Adrenal gland (tissue), 12 donors: Measurements from ENCODE around the gene IMMP2L. TPM values are rescaled to one million over a fixed set of nuclear protein-coding genes. Genes with fewer than 3 reads are reported as not detected.
"Not testable (repeated sequence)": the region's sequence is repeated elsewhere in the genome, so short reads cannot be mapped to it uniquely, and the experiment has no call there.

Experiments
- DNase-seq, 7 donors: peaks; one replicate each; pipeline ENCODE4 v3.0.0-alpha.2; 2019 to 2020
- H3K27ac ChIP-seq, 5 donors: fragments of 200-600 bp; sonication (generic) in 4 of 5; 1 replicate in 3 of 5; 2 replicates in 2 of 5; pipeline versions ENCODE4 v1.5.1 to v1.8.0; 2016 to 2020; ENCODE audit warnings: mild to moderate bottlenecking in 1 of 5
- H3K27me3 ChIP-seq: fragments of 200-600 bp; 2 replicates; pipeline ENCODE4 v1.8.0; 2021
- H3K36me3 ChIP-seq, 2 donors: fragments of 200-600 bp; replicated peaks in 1 of 2; 1 replicate in 1 of 2; 2 replicates in 1 of 2; pipeline versions ENCODE4 v1.5.1 to v1.8.0; 2018 to 2022
- H3K4me1 ChIP-seq, 2 donors: fragments of 200-600 bp; replicated peaks in 1 of 2; 1 replicate in 1 of 2; 2 replicates in 1 of 2; pipeline versions ENCODE4 v1.5.1 to v1.8.0; 2018 to 2021
- H3K4me3 ChIP-seq, 4 donors: fragments of 200-600 bp; sonication (generic) in 3 of 4; one replicate each; pipeline ENCODE4 v1.5.1; 2016 to 2018
- H3K9me3 ChIP-seq, 3 donors: fragments of 200-600 bp; sonication (generic) in 1 of 3; replicated peaks in 1 of 3; 1 replicate in 2 of 3; 2 replicates in 1 of 3; pipeline versions ENCODE4 v1.5.1 to v1.8.0; 2016 to 2021
- CTCF ChIP-seq, 6 experiments: fragments of 450-650 bp in 4 of 6; fragments of 200-600 bp in 2 of 6; sonication (generic) in 1 of 6; IDR thresholded peaks; 1 replicate in 5 of 6; 2 replicates in 1 of 6; pipeline versions ENCODE4 v1.5.1 to v1.8.0; 2016 to 2021; ENCODE audit warnings: antibody characterized with exemption in 6 of 6, mild to moderate bottlenecking in 2 of 6, moderate library complexity in 1 of 6
- POLR2A ChIP-seq, 2 donors: fragments of 450-650 bp; IDR thresholded peaks; one replicate each; pipeline ENCODE4 v1.6.1; 2017; ENCODE audit warnings: antibody characterized with exemption in 2 of 2, mild to moderate bottlenecking in 2 of 2, moderate library complexity in 1 of 2
- WGBS, 4 donors: extraction: QIAGEN DNeasy Blood & Tissue Kit in 2 of 4; methylation state at CpG; one replicate each; pipeline versions ENCODE4 v1.1.5 to v1.1.7; 2013 to 2017; 5-methylcytosine and 5-hydroxymethylcytosine counted together
- intact Hi-C, 2 donors: fragments of 100-400 bp; cut with DNase I; formaldehyde crosslinking; loops; one replicate each; pipeline versions ENCODE4 v1.14.1 to v1.15.0; 2022 to 2023
- polyA plus RNA-seq, 3 donors: library from polyadenylated mRNA; stranded (reverse); fragments of 200-250 nt in 2 of 3; fragments of 350-450 nt in 1 of 3; fragmentation: Illumina TruSeq in 1 of 3; extraction: RNeasy Lipid Tissue Mini Kit (QIAGEN cat#74804) in 1 of 3; gene quantifications; one replicate each; pipeline ENCODE4 v1.2.3, GENCODE V29; 2013 to 2014
- total RNA-seq, 9 donors: library from RNA; depleted of rRNA in 4 of 9; stranded (reverse); fragments of >200 nt in 4 of 9; fragments of 120-200 nt in 1 of 9; fragmentation: NEBNext Ultra II Directional in 1 of 9; extraction: Animal tissue kit (Norgen Biotek cat#: 25700) in 1 of 9; gene quantifications; one replicate each; pipeline versions ENCODE4 v1.1.0 to v1.2.4, GENCODE V29; 2013 to 2023
- donor health status: healthy with polysubstance abuse.
- donor health status: Bipolar disorder and iron deficiency.
- donor health status: DM: yes; HTN: yes; CAD: no.
- donor health status: DM: no; HTN: no; CAD: no.
- donor health status: DM: no; HTN: no; CAD: no.
- donor health status: DM: yes; HTN: yes; CAD: no.

The IMMP2L gene
- total and polyA plus RNA-seq, 12 donors: 13.4 to 34.1 (median 25.3) TPM

- Histone ChIP-seq H3K27me3 (no peaks in the 10 kb centered on the region), H3K36me3 (no peaks in the 10 kb centered on the region), H3K9me3 (no peaks in the 10 kb centered on the region), H3K4me1 (no peaks in the 10 kb centered on the region), H3K4me3 (no peak overlapping the region), H3K27ac (no peak overlapping the region)
- intact Hi-C loops: no loop called here
- peak in 1 of 6 experiments; percentile 16 for TF ChIP-seq CTCF (IDR thresholded peaks at IDR 0.05)
- no peak for TF ChIP-seq POLR2A (IDR thresholded peaks at IDR 0.05)
- WGBS, 4 donors: 79 to 90% (median 89%) methylated on average over 5 of the region's 5 CpGs
- no peak for DNase-seq
Observed at GRCh38 chr7:111329367-111330234, 232.7 kb downstream of the IMMP2L start.

DNA sequence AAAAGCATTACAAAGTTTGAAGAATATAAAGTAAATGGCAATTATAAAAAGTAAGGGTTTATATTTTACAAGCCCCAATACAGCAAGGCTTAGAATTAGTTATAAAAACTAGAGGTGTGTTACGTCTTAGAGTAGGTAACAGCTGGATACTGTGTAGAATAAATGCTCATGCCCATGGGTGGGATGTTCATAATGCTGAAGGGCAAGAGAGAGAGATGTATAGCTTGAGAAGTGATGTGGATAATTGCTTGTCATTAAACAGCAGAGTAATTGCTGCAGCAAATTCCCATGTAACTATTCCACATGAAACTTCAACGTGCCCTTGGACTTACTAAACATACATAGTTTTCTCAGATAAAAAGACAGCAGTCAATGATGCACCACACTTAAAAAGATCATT is 233.8 kb downstream of the IMMP2L start:
- TF ChIP-seq CTCF (IDR thresholded peaks at IDR 0.05) (no peak), POLR2A (IDR thresholded peaks at IDR 0.05) (no peak)
- intact Hi-C loops: no loop called here
- Histone ChIP-seq H3K4me1 (no peaks in the 10 kb centered on the region), H3K4me3 (no peak overlapping the region), H3K27ac (no peak overlapping the region), H3K9me3 (no peaks in the 10 kb centered on the region), H3K36me3 (no peaks in the 10 kb centered on the region), H3K27me3 (no peaks in the 10 kb centered on the region)
- WGBS, 4 donors: 88 to 93% (median 92%) methylated on average over 2 of the region's 2 CpGs
- no peak for DNase-seq

GRCh38 chr7:111324776-111325175 is 237.5 kb downstream of the IMMP2L start:
- Histone ChIP-seq H3K9me3 (no peaks in the 10 kb centered on the region), H3K4me1 (no peaks in the 10 kb centered on the region), H3K27me3 (no peaks in the 10 kb centered on the region), H3K36me3 (no peaks in the 10 kb centered on the region), H3K4me3 (no peak overlapping the region), H3K27ac (no peak overlapping the region)
- TF ChIP-seq POLR2A (IDR thresholded peaks at IDR 0.05): no peak
- no peak for TF ChIP-seq CTCF (IDR thresholded peaks at IDR 0.05)
- intact Hi-C loops: no loop called here
- no peak for DNase-seq

- DNase-seq: no peak
- H3K4me3 ChIP-seq: no peak overlapping the region
- no peaks in the 10 kb centered on the region for H3K27me3 ChIP-seq
- no peaks in the 10 kb centered on the region for H3K9me3 ChIP-seq
- no peak overlapping the region for H3K27ac ChIP-seq
- intact Hi-C loops: no loop called here
- H3K4me1 ChIP-seq: no peaks in the 10 kb centered on the region
- H3K36me3 ChIP-seq: no peaks in the 10 kb centered on the region
- TF ChIP-seq CTCF (IDR thresholded peaks at IDR 0.05) (no peak), POLR2A (IDR thresholded peaks at IDR 0.05) (no peak)
Observed at GRCh38 chr7:111324228-111324627, 238.1 kb downstream of the IMMP2L start.

DNA sequence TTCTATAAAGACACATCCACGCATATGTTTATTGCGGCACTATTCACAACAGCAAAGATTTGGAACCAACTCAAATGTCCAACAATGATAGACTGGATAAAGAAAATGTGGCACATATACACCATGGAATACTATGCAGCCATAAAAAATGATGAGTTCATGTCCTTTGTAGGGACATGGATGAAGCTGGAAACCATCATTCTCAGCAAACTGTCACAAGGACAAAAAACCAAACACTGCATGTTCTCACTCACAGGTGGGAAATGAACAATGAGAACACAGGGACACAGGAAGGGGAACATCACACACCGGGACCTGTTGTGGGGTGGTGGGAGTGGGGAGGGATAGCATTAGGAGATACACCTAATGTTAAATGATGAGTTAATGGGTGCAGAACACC is 238.6 kb downstream of the IMMP2L start:
- H3K4me3 ChIP-seq, H3K27me3 ChIP-seq, H3K9me3 ChIP-seq, H3K27ac ChIP-seq, H3K4me1 ChIP-seq, H3K36me3 ChIP-seq, DNase-seq, intact Hi-C loops: not testable (repeated sequence)
- 92 to 98% (median 98%) methylated on average over 3 of the region's 3 CpGs for WGBS, 4 donors
